Activated CD4-positive, alpha-beta T cell treated with anti-CD3 and anti-CD28 coated beads for 48 hours (primary cell): Measurements from ENCODE around the gene CENPP.
A peak's percentile ranks its signal among the peaks of the same experiment; 100 is the strongest.

ENCODE experiments used
- DNase-seq: peaks from one replicate; pipeline ENCODE4 v3.0.0-alpha.2; 2020

Gene CENPP

GRCh38 chr9:92664394-92665152 lies 338.8 kb downstream of the CENPP start:
- DNase-seq = peak; percentile 35

DNA sequence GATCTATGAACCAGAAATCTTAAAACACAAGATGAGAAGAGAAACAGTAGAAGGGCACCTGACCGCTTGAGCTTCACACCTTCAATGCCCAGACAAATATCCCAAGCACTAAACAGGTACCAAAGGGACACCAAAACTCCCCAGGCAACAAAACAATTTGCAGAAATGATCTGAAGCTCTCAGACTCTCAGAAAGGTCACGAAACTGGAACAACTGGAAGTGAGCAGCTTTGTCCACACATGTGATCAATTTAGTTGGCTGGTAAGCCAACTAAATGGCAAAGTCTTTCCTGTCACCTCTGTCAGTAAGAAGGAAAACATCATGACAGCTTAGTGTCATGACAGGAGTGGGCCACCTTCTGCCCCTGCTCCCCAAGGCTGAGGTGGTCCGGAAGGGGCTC lies 340.1 kb downstream of the CENPP start:
- DNase-seq = no peak

GRCh38 chr9:92666236-92666635 lies 340.5 kb downstream of the CENPP start:
- no peak for DNase-seq

GRCh38 chr9:92666912-92667532 lies 341.3 kb downstream of the CENPP start:
- DNase-seq = no peak

GRCh38 chr9:92668746-92669526 lies 343.2 kb downstream of the CENPP start:
- DNase-seq = peak; percentile 66

GRCh38 chr9:92669527-92669889 lies 343.8 kb downstream of the CENPP start:
- DNase-seq = peak; percentile 38
